UCSD-AML1 (cell line): Measurements from ENCODE around the gene GCN1.
A peak's percentile ranks its signal among the peaks of the same experiment; 100 is the strongest.

Source experiments
- DNase-seq: peaks from one replicate; lab custom pipeline; 2025; ENCODE audit not compliant: unreplicated experiment; lab: John Stamatoyannopoulos, UW

The GCN1 gene

GRCh38 chr12:120230326-120230973 is 35.9 kb upstream of the GCN1 start:
- DNase-seq, result no peak

DNA sequence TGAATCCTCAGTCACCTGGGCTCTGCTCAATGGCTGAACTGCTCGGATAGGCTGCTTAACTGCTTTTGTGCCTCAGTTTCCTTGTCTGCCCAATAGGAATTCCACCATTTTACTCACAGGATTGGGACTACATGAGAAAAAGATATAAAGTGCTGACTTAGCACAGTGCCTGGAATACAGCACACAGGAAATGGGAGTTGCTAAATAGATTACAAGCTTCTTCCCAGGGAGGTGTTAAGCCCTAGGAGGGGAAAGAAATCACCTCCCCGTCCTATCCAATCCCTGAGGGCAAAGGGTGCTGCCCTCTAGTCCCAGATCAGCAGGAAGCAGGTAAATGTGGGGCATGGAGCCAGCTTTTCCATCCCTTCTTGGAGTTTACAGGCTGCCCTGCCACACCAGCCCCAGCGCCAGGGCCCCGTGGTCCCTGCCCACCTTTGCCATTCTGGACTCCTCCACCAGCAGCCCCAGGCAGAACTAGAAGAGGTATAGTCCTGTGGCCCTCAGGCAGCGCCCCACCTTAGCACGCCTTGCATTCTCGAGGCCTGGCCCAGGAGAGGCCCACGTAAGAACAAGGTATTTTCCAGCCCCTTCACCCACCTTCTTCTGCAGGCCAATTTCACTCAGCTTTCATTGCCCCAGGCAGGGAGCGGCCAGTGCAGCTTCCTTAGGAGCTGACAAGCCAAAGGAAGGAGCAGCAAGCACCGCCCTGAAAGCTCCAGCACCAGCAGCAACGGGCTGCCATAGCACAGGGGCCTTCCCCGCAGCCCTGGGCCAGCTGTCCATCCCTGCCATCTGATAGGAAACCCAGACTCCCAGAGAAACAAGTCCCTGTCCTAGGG is 35.2 kb upstream of the GCN1 start:
- DNase-seq, result no peak

- no peak for DNase-seq
Measured at GRCh38 chr12:120229071-120229486, 34.6 kb upstream of the GCN1 start.

- DNase-seq, result peak; percentile 85
Measured at GRCh38 chr12:120228291-120229070, 34.0 kb upstream of the GCN1 start.

DNA sequence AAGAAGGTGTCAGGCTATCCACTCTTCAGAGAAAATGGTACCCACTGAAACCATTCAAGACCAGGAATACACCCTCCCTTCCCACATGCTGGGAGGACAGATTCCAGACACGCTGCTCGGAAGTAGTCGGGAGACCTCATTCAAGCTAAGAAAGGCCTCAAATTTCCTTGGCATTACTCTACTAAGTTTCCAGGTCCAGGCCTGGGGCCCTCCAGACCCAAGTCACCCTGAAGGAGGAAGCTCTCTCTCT is 33.5 kb upstream of the GCN1 start:
- no peak for DNase-seq

DNA sequence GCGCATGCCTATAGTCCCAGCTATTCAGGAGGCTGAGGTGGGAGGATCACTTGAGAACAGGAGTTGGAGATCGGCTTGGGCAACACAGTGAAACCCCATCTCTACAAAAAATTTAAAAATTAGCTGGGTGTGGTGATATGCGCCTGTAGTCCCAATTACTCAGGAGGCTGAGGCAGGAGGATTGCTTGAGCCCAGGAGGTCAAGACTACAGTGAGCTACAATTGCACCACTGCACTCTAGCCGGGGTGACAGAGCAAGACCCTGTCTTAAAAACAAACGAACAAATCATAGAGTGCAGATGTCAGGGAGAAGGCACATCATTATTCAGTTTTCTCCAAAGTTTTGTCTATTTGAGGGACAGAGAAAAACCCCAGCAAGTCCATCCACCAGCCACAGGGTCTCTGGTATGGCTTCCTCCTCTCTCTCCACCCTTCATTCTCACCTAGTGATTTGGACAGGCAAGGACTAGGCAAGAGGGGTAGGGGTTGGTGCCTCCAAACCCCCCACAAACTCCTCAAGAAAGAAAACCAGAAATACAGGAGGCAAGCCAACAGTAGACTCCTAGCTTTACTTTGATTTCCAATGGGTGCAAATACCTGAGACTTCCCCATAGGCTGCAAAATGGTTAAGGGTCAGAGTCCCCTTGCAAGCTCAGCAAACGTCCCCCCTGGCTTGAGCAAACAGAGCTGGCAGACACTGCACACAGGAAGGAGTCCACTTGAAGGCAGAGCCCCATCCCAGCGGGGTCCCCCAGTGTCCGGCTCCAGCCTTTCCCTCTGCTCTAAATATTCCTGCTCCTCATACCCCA is 32.9 kb upstream of the GCN1 start:
- no peak for DNase-seq

- DNase-seq, result peak; percentile 73
Measured at GRCh38 chr12:120225852-120226640, 31.5 kb upstream of the GCN1 start.

DNA sequence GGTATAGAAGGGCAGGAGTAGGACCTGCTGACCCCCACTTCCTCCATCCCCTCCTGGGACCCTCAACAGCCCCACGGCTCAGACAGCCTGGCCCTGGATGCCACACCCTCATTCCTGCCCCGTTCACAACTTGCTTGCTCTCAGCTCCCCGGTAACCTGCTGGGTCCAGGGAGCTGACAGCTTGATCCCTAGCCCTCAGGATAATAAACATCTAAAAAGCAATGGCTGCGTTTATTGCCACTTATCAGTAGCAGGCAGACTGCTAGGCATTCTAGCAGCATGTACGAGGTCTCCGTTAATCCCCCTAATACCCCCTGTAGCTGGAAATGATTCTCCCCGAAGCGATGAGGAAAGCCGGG is 30.7 kb upstream of the GCN1 start:
- DNase-seq, result no peak

DNA sequence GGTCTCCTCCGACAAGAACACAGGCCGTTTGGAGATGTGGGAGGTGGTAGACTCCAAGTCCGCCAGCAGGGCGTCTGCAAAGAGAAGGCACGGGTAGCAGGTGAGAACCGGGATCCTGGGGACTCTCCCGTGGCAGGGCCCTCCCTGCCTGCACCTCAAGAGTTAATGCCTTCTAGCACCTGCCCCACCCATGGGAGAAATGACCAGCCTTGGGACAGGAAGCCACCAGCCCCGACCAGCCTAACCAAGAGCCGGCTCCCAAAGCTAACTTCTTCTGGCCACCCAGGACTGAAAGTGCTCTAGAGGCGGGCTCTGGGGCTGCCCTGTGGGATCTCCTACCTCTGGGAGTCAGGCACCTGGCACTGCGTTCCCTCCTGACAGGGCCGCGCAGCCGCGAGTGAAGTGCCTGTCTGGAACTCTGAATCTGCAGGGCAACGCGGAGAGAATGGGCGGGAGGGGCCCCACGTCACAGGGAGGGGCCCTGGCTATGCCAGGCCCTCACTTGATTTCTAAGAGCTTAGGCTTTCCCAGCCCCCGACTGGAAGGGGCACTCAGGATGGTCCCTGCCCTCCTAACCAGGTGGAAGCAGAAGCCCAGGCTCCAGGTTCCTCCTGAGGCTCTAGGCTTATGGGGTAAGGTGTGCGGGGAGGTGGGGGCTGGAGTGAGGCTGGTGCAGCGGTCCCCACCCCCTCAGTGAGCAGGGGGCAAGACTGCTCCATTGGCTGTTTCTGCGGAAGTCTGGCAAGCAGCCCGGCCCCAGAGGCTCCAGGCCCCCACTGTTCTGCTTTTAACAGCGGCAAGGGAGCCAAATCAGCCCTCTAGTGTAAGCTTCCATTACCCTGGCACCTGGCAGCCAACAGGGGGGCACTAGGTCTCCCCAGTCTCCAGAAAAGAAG is 30.0 kb upstream of the GCN1 start:
- no peak for DNase-seq

DNA sequence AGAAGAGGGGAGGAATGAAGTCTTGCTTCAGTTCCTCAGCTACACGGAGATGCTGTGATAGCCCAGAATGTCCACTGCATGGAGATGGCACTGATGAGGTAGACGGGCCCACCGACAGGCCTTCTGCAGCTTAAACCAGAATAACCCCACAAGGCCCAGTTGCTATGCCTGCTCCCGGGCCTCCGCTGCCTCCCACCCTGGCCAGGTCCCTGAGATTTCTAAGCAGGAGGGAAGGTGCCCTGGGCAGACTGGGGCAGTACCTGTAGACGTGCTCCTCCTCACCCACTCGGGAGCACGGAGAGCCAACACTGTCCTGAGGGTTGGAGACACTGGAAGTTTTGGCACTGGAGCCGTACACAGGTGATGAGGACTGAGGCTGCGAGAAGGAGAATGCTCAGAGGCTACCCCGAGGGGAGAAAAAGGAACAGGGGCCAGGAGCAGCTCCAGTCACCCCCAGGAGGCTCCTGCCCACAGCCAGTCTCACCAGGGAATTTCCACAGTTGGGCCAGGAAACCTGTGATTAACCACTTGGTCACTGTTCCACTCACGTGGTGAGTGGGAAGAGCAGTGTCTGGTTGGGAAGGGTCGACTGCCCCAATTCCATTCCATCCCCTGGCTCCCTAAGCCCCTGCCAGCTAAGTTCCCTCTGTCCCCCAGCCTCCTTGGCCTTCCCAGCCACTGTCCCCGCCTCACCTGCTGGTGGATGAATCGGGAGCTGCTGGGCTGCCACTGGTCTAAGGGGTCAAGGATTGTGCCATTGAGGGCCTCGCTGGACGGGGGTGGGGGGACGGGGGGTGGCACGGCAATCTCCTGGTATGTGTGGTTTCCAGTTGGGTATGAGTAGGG is 29.2 kb upstream of the GCN1 start:
- no peak for DNase-seq

GRCh38 chr12:120222288-120222832 is 27.8 kb upstream of the GCN1 start:
- DNase-seq, result no peak

- DNase-seq, result no peak
Measured at GRCh38 chr12:120221576-120221900, 27.0 kb upstream of the GCN1 start.

- no peak for DNase-seq
Measured at GRCh38 chr12:120220838-120221575, 26.5 kb upstream of the GCN1 start.

DNA sequence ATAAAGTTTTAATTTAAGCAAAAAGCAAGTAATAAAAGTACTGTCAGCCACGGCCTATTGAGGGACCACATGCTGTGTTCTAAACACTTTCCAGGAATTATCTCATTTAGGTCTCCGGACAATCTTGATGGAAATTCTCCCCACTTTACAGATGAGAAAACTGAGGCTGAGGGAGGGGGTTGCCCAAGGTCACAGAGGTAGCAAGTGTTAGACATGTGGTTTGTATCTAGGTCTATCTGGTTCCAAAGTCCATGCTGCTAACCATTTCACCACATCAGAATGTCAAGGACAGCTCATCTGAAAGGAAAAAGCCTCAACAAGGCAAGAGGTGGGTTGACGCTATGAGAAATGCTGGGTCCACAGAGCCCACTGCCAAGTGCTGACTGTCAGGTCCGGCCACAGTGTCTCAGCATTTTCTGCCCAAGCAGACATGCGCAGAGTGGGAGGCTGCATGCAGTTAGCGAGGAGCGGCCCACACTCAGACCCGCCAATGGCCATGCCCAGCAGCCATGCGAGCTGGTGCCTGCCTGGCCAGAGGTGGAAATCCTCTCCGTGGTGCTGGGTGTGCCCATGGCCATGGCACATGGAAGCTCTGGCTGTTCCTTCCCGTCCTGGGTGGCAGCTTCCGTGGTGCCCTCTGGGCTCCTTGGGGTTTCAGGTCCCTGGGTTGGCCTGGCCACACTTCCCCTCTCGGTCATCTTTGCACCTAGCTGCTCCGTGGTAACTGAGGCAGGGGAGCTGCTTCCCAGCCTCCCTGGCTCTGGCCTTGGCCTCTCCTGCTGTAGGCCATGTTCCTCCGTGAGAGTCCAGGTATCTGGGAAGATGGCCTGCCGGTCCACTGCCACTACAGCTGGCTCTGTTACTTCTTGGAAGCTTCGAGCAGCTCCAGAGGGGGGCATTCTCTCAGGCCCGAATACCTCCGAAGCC is 24.4 kb upstream of the GCN1 start:
- DNase-seq, result no peak

- no peak for DNase-seq
Measured at GRCh38 chr12:120216742-120217605, 22.5 kb upstream of the GCN1 start.
